Neural progenitor cell (in vitro differentiated cells): ENCODE data around the gene RILPL1. TPM values are rescaled to one million over a fixed set of nuclear protein-coding genes. Genes with fewer than 3 reads are reported as not detected.
"Not testable (repeated sequence)": the region's sequence is repeated elsewhere in the genome, so short reads cannot be mapped to it uniquely, and the experiment has no call there.

Source experiments
- DNase-seq: peaks from one replicate; pipeline ENCODE4 v3.0.0-alpha.2; 2016; ENCODE audit warnings: low spot score
- H2AFZ ChIP-seq: fragments of 200-600 bp; sonication (generic); replicated peaks from 2 replicates; pipeline ENCODE4 v1.6.1; 2016; ENCODE audit warnings: antibody characterized with exemption
- H3F3A ChIP-seq: fragments of 200-600 bp; sonication (generic); 2 replicates; pipeline ENCODE4 v1.6.1; 2016; ENCODE audit warnings: antibody characterized with exemption, low read depth
- H3K27ac ChIP-seq: fragments of 200-600 bp; sonication (generic); 2 replicates; pipeline ENCODE4 v1.5.1; 2016; ENCODE audit warnings: mild to moderate bottlenecking
- H3K27me3 ChIP-seq: fragments of 200-600 bp; sonication (generic); 2 replicates; pipeline ENCODE4 v1.6.1; 2016; ENCODE audit warnings: mild to moderate bottlenecking, moderate library complexity
- H3K36me3 ChIP-seq: fragments of 200-600 bp; sonication (generic); 2 replicates; pipeline ENCODE4 v1.5.1; 2016
- H3K4me1 ChIP-seq: fragments of 200-600 bp; sonication (generic); 2 replicates; pipeline ENCODE4 v1.6.1; 2016; ENCODE audit warnings: mixed run types
- H3K4me2 ChIP-seq: fragments of 200-600 bp; sonication (generic); 2 replicates; pipeline ENCODE4 v1.6.1; 2016
- H3K4me3 ChIP-seq: fragments of 200-600 bp; sonication (generic); 2 replicates; pipeline ENCODE4 v1.5.1; 2016
- H3K79me2 ChIP-seq: fragments of 200-600 bp; sonication (generic); 2 replicates; pipeline ENCODE4 v1.6.1; 2016; ENCODE audit warnings: low read depth
- H3K9ac ChIP-seq: fragments of 200-600 bp; sonication (generic); 2 replicates; pipeline ENCODE4 v1.6.1; 2016
- H3K9me3 ChIP-seq: fragments of 200-600 bp; sonication (generic); 2 replicates; pipeline ENCODE4 v1.5.1; 2016; ENCODE audit warnings: low read depth
- H4K20me1 ChIP-seq: fragments of 200-600 bp; sonication (generic); 2 replicates; pipeline ENCODE4 v1.6.1; 2016; ENCODE audit warnings: low read depth
- H3K27ac Mint-ChIP-seq: 3 replicates; pipeline ENCODE4 v1.8.0; 2021; ENCODE audit warnings: mixed read lengths
- H3K27me3 Mint-ChIP-seq: 2 replicates; pipeline ENCODE4 v1.8.0; 2022; ENCODE audit warnings: low read depth, mild to moderate bottlenecking, inconsistent platforms, moderate library complexity, mixed read lengths; ENCODE audit not compliant: insufficient read depth
- H3K36me3 Mint-ChIP-seq: 3 replicates; pipeline ENCODE4 v1.8.0; 2021; ENCODE audit warnings: mixed read lengths
- H3K4me1 Mint-ChIP-seq: 3 replicates; pipeline ENCODE4 v1.8.0; 2021; ENCODE audit warnings: mixed read lengths
- H3K4me3 Mint-ChIP-seq: 3 replicates; pipeline ENCODE4 v1.8.0; 2021; ENCODE audit warnings: mild to moderate bottlenecking, moderate library complexity, mixed read lengths
- H3K9me3 Mint-ChIP-seq: 3 replicates; pipeline ENCODE4 v1.8.0; 2020; ENCODE audit warnings: mixed read lengths
- CTCF ChIP-seq: fragments of 200-600 bp; sonication (generic); IDR thresholded peaks from 2 replicates; pipeline ENCODE4 v1.5.1; 2017; ENCODE audit warnings: antibody characterized with exemption, mild to moderate bottlenecking
- EZH2 ChIP-seq: fragments of 200-600 bp; sonication (generic); IDR thresholded peaks from 2 replicates; pipeline ENCODE4 v1.6.1; 2017; ENCODE audit warnings: antibody characterized with exemption, mild to moderate bottlenecking, moderate library complexity
- EZH2phosphoT487 ChIP-seq: fragments of 200-600 bp; sonication (generic); IDR thresholded peaks from 2 replicates; pipeline ENCODE4 v1.6.1; 2017; ENCODE audit warnings: antibody characterized with exemption
- total RNA-seq: library from RNA; depleted of rRNA; stranded (reverse); fragments of >200 nt; gene quantifications from 2 replicates; pipeline ENCODE4 v1.2.3, GENCODE V29; 2015; ENCODE audit warnings: low replicate concordance

The RILPL1 gene
- total RNA-seq, 1 donor from 2014 or later = 13.8 TPM

GRCh38 chr12:123540899-123541662, 7.6 kb upstream of the RILPL1 start:
- no peaks in the 10 kb centered on the region for H3K36me3 ChIP-seq
- Mint-ChIP-seq H3K27me3 (peaks cover 2% of the 10 kb centered on the region), H3K36me3 (no peaks in the 10 kb centered on the region), H3K4me3 (no peak overlapping the region), H3K9me3 (no peaks in the 10 kb centered on the region), H3K4me1 (peaks cover 5% of the 10 kb centered on the region), H3K27ac (peak overlapping the region; percentile 50)
- H3K4me1 ChIP-seq = peaks cover 5% of the 10 kb centered on the region
- H3K9ac ChIP-seq = no peak overlapping the region
- H3F3A ChIP-seq = no peaks in the 10 kb centered on the region
- TF ChIP-seq EZH2phosphoT487 (no peak), EZH2 (no peak), CTCF (no peak)
- H3K9me3 ChIP-seq = no peaks in the 10 kb centered on the region
- no peaks in the 10 kb centered on the region for H3K79me2 ChIP-seq
- H3K4me2 ChIP-seq = no peak overlapping the region
- H2AFZ ChIP-seq = peak overlapping the region; percentile 90
- H3K27ac ChIP-seq = no peak overlapping the region
- H3K27me3 ChIP-seq = no peaks in the 10 kb centered on the region
- no peaks in the 10 kb centered on the region for H4K20me1 ChIP-seq
- no peak for DNase-seq
- no peak overlapping the region for H3K4me3 ChIP-seq

DNA sequence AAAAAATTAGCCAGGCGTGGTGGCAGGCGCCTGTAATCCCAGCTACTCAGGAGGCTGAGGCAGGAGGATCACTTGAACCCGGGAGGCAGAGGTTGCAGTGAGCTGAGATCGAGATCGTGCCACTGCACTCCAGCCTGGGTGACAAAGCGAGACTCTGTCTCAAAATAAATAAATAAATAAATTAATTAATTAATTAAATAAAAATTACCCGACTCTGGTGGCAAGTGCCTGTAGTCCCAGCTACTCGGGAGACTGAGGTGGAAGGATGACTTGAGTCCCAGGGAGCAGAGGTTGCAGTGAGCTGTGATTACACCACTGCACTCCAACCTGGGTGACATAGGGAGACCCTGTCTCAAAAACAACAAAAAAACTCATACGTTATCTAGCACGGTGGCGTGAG, 2.4 kb upstream of the RILPL1 start:
- H3K9me3 Mint-ChIP-seq, H3K4me2 ChIP-seq, H3K27me3 Mint-ChIP-seq, H3K27ac ChIP-seq, DNase-seq, H2AFZ ChIP-seq, H3K9me3 ChIP-seq, H3K9ac ChIP-seq, H3K27ac Mint-ChIP-seq, H3K36me3 ChIP-seq, H3K36me3 Mint-ChIP-seq, H3K27me3 ChIP-seq, H3K4me3 ChIP-seq: not testable (repeated sequence)
- Histone ChIP-seq H3F3A (peaks cover 23% of the 10 kb centered on the region), H3K4me1 (peaks cover 13% of the 10 kb centered on the region), H3K79me2 (peaks cover 17% of the 10 kb centered on the region), H4K20me1 (peaks cover 19% of the 10 kb centered on the region)
- Mint-ChIP-seq H3K4me1 (peaks cover 24% of the 10 kb centered on the region), H3K4me3 (peak overlapping the region; percentile 35)

DNA sequence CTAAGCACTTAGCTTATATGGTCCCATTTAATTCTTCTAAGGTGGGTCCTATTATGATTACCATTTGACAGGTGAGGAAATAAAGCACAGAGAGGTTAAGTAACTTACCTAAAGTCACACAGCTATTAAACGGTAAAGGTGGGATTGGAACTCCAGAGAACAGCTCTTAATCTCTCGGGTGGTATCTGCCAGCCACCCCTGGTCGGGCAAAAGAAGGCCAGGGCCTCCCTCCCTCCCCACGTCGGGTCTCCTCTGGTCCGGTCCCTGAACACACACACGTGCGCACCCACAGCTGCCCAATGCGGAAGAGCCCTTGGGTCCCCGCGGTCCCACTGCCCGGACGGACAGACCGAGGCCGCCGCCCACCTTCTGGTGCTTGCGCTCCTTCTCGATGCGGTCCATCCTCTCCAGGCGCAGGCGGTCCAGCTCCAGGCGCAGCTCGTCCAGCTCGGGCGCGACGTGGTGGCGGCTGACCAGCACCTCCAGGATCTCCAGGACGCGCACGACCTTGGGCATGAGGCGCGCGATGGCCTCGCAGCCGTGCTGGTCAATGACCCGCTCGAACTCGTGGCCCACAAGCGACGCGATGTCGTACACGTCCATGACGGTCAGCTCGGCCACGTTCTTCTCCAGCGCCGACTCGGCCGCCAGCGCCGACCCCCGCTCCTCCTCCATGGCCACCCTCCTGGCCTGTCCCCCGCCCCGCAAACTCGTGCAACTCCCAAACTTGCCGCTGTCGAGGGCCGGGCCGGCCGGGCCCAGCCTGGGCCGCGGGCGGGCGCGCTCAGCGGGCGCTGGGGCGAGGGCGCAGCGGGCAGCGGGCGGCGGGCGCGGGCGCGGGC, 490 bp downstream of the RILPL1 start:
- peak overlapping the region; percentile 92 for H3K4me3 Mint-ChIP-seq
- H3K27me3 ChIP-seq = no peaks in the 10 kb centered on the region
- H3K27ac ChIP-seq = no peak overlapping the region
- H2AFZ ChIP-seq = peak overlapping the region; percentile 9
- no peak overlapping the region for H3K9ac ChIP-seq
- peaks cover 17% of the 10 kb centered on the region for H3K79me2 ChIP-seq
- H3K4me3 ChIP-seq = peak overlapping the region; percentile 62
- peaks cover 23% of the 10 kb centered on the region for H3F3A ChIP-seq
- no peaks in the 10 kb centered on the region for H3K9me3 Mint-ChIP-seq
- TF ChIP-seq CTCF (no peak), EZH2phosphoT487 (no peak), EZH2 (peak; percentile 42)
- no peaks in the 10 kb centered on the region for H3K36me3 ChIP-seq
- H3K4me1 ChIP-seq = peaks cover 8% of the 10 kb centered on the region
- peak; percentile 81 for DNase-seq
- peaks cover 24% of the 10 kb centered on the region for H4K20me1 ChIP-seq
- peaks cover 22% of the 10 kb centered on the region for H3K4me1 Mint-ChIP-seq
- peak overlapping the region; percentile 85 for H3K4me2 ChIP-seq
- H3K9me3 ChIP-seq = no peaks in the 10 kb centered on the region
- peak overlapping the region; percentile 50 for H3K27ac Mint-ChIP-seq
- H3K27me3 Mint-ChIP-seq = peaks cover 4% of the 10 kb centered on the region
- H3K36me3 Mint-ChIP-seq = peaks cover 13% of the 10 kb centered on the region
